Suppressor macrophage treated with lipopolysaccharide for 4 hours (primary cell): ENCODE results near the gene TNFRSF11A.

ENCODE experiments used
- DNase-seq: peaks from one replicate; pipeline ENCODE4 v3.0.0-alpha.2; 2020

TNFRSF11A gene

GRCh38 chr18:62345909-62346308 lies 20.8 kb downstream of the TNFRSF11A start:
- no peak for DNase-seq

DNA sequence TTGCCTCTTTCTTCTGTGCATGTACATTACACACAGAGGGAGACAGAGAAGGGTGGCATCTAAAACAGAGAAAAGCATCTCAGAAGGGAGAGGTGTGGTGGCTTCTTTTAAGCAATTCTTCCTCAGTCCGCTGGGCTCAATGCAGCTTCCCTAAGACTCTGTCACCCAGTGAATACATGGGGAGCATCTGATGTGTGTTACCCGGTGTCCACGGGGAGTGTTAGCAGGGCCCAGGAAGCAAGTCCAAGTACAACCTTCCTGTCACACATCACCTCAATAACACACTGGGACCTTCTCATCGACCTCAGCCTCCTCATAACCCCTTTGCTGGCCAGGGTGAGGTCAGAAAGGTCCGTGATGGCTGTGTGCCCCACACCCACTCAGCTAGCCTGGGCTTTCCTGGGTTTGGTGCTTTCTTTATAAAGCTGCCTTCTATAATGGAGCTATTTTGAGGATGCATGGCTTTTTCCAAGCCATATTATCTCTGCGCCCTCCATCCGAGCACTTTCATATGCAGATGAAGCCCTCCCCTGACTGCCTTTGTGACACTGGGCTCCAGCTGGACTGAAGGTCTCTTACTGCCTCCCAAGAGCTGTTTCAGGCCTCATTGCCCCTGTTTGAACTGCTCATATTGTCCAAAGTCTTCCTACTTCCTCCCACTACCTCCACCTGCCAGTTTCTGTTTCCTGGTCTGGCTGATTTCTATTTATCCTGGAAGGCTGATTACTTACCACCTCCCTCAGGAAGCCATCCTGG lies 21.4 kb downstream of the TNFRSF11A start:
- no peak for DNase-seq

- DNase-seq: no peak
Measured at GRCh38 chr18:62347089-62347506, 22.0 kb downstream of the TNFRSF11A start.

DNA sequence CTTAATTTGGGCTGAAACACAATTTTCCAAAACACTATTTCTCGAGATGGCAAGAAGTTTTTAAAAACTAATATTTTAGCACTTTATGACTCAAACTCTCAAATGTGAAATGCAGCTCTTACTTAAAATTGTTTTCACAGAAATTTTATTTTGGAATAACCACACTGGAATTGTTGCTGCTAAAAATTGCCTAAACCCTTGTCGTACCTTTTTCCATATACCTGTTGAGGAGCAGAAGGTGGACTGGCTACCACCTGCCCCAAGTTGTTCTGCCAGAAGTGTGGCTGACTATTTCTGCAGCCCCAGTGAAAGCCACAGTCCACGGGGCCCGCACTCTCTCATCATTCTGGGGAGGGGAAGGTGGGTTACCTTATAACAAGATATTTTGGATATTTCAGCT lies 23.4 kb downstream of the TNFRSF11A start:
- DNase-seq: no peak

GRCh38 chr18:62353170-62353569 lies 28.1 kb downstream of the TNFRSF11A start:
- DNase-seq: no peak

DNA sequence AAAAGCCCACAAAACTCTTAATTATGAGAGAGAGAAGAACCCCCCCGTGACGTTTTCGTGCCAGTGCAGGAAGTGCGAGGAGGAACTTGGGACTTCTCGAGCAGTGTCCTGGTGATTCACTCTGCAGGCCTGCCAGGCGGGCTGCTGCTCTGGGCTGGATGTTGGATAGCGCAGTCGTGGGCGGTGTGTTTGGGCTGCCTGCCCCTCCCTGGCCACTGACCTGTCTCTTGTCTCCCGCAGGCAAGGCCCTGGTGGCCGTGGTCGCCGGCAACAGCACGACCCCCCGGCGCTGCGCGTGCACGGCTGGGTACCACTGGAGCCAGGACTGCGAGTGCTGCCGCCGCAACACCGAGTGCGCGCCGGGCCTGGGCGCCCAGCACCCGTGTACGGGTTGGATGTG lies 29.0 kb downstream of the TNFRSF11A start:
- peak; percentile 61 for DNase-seq

DNA sequence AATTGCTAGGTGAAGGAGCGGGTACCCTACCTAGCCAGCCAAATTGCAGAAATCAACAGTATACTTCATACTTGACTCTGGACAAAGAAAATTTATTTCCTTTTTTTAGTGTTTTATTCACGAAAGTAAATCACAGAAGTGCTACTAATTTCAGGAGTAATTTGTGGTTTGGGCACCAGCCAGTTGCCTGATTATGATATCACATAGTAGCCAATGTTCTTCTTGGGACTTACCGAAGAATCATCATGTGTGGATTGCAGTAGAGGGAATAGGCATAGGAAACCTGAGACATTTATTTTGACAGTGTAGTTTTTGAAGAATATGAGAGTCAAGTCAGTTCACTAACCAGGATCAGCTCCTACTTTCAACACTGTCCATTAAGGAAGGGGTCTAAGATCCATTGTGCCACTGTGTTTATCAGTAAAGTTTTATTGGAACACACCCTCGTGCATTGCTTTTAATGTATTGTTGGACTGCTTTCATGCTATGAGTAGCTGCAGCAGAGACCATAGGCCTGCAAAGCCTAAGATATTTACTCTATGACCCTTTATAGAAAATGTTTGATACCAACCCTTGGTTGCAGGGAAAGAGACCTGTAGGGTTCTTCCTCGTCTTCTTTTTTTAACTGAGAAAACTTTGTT lies 32.1 kb downstream of the TNFRSF11A start:
- DNase-seq: peak; percentile 18

- no peak for DNase-seq
Measured at GRCh38 chr18:62360805-62361204, 35.7 kb downstream of the TNFRSF11A start.

DNA sequence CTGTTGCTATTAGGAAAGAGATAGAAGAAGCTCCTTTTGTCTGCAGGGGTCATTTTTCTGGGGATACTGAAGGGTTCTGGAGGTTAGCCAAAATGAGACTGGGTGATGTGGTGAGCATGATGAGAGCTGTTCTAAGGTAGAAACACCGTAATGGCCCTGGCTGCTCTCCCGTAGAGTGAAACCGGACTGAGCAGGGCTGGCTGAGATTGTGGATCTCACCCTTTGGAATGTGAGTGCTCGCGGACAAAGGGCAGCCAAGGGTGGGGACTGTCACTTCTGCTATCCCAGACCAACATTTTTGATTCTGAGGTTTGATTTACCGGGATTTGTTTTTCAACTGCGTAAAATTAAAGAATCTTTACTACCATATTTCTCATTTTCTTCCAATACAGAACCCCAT lies 36.2 kb downstream of the TNFRSF11A start:
- no peak for DNase-seq

GRCh38 chr18:62364558-62364957 lies 39.4 kb downstream of the TNFRSF11A start:
- no peak for DNase-seq

DNA sequence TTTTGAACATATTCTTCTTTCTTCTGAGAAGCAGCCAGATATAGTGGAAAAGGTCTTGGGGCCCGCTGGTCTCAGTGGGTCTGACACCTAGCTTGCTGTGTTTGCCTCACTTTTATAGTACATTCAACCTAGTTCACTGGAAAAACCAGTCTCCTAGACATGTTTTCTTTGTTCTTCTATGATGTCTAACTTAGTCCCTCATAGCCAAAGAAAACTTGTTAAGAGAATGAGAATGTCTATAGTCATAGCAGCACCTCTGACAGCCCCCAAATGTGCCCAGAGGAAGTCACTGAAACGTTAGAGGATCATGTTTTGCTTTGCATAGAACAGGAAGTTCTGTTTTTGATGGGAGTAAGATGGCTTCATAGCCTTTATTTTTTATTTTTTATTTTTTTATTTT lies 40.3 kb downstream of the TNFRSF11A start:
- no peak for DNase-seq

GRCh38 chr18:62366992-62367391 lies 41.9 kb downstream of the TNFRSF11A start:
- no peak for DNase-seq

DNA sequence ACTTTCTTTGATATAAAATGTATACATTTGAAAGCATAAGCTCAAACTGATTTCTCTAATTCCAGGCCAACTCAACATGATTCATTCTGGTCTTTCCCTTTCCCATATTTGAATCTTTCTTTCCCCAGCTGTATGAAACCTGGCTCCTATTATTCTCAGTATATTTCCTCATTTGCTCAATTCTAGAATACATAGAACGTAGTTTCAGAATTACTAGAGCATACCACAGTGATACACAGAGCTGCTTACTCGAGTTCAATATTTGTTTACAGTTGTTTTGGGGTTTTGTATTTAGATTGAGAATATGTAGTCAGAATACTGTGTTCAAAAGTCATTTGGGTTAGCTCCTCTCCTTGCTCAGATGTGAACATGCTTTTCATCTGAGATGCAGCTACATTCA lies 43.0 kb downstream of the TNFRSF11A start:
- DNase-seq: peak; percentile 28

- DNase-seq: no peak
Measured at GRCh38 chr18:62369129-62369644, 44.1 kb downstream of the TNFRSF11A start.

GRCh38 chr18:62370366-62370765 lies 45.3 kb downstream of the TNFRSF11A start:
- no peak for DNase-seq

DNA sequence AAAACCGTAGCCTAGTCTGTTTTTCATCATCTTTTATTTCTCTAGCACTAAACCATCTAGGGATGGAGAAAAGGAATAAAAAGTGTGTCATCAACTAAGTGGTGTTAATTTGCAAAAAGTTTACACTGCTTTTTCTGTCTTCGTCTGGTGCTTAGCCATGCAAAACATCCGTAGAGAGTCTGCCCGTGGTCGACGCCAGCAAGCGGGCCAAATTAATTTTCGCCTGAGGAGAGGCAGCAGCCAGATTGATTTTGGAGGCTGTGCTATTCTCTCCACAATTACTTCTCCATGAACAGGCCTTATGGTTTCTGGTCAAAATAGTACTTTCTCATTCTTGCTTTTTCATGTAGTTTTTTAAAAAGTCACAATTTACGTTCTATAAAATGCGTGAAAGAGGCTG lies 46.3 kb downstream of the TNFRSF11A start:
- DNase-seq: no peak

DNA sequence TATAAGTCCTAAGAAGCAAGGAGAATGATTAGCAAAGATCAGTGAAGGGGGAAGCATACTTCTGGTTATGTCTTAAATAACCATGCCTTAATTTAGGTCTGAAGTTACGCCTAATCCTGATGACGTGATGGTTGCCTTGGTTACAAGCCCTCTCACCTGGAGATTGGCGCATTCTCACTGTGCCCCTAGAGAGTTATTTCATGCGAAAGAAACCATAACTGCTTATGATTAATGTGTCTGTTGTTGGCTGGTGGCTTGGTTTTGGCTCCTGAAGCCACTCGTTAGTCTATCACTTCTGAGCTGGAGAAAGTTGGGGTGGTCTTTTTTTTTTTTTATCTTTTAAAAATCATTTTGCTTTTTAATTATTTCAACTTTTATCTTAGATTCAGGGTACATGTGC lies 47.0 kb downstream of the TNFRSF11A start:
- DNase-seq: no peak

GRCh38 chr18:62372882-62373281 lies 47.8 kb downstream of the TNFRSF11A start:
- no peak for DNase-seq

GRCh38 chr18:62374410-62374965 lies 49.4 kb downstream of the TNFRSF11A start:
- no peak for DNase-seq

DNA sequence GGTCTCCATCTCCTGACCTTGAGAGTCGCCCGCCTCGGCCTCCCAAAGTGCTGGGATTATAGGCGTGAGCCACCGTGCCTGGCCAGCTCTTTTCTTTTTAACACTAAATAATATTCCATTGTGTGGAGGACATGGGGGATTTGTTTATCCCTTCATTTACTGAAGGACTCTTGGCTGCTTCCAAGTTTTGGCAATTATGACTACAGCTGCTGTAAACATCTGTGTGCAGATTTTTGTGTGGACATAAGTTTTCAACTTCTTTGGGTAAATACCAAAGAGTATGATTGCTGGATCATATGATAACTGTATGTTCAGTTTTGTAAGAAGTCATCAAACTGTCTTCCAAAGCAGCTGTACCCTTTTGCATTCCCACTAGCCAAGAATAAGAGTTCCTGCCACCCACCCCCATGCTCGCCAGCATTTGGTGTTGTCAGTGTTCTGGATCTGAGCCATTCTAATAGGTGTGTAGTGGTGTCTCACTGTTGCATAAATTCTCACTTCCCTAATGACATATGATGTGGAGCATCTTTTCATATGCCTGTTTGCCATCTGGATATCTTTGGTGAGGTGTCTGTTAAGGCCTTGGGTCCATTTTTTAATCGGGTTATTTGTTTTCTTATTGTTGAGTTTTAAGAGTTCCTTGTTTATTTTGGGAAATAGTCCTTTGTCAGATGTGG lies 52.2 kb downstream of the TNFRSF11A start:
- DNase-seq: no peak

- no peak for DNase-seq
Measured at GRCh38 chr18:62379051-62379450, 53.9 kb downstream of the TNFRSF11A start.

GRCh38 chr18:62381373-62381772 lies 56.3 kb downstream of the TNFRSF11A start:
- DNase-seq: no peak

DNA sequence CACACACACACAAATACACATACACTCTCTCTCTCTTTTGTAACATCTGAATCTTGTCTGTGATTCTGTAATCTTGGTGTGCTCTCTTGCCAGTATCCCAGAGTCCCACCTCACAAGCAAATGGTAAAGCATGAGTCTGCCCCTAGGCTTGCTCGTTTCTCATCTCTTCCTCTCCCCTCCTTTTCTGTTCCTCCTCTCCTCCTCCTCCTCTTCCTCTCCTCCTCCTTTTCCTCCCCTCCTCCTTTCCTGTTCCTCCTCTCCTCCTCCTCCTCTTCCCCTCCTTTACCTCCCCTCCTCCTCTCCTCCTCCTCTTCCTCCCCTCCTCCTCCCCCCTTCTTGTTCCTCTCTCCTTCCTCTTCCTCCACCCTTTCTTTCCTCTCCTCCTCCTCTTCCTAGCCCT lies 59.0 kb downstream of the TNFRSF11A start:
- DNase-seq: no peak
